ENCODE results near the gene RHOBTB1. TPM values are rescaled to one million over a fixed set of nuclear protein-coding genes. Genes with fewer than 3 reads are reported as not detected.

RHOBTB1 gene
- total RNA-seq, 1 experiment from 2014 or later: 2.5 TPM

DNA sequence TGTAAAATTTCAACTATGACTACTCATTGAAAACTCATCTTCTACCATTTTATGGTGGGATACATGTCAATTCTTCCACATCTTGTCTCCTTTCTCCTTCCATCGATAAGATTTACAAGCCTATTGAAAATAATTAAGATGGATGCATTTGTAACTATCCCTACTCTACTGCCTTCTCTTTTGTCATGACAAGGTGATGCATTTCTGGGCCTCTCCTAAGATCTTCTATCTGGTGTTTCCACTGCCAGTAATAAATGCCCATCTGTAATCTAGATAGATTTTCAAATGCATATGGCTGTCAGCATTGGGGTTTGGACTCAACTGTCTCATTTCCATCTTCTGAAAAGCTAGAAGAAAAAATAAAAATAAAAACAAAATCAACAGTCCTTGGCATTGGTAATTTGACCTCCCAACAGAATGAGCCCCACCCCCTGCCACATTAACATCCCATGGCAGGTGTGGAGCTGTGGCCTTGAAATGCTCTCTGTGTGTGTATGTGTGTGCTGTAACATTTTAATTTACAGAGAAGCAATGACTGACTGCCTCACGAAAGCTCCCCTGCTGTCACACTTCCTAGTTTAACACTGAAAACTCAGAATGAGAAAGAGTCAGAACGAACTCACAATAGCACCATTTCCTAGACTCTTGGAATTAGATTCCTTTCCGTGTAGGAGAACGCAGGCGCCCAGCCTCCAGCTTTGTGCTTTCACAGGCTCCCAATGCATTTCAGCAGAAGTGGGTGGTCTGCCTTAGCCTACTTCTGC lies 74.2 kb downstream of the RHOBTB1 start:
- H3K4ac ChIP-seq (ENCODE audit: low read depth, low read length): no peak overlapping the region
- no peak overlapping the region for H2BK20ac ChIP-seq (ENCODE audit: low read depth, low read length, poor library complexity, severe bottlenecking)
- no peak overlapping the region for H3K56ac ChIP-seq (ENCODE audit: insufficient read length, low read depth, low read length)
- Mint-ChIP-seq H3K4me3 (no peak overlapping the region), H3K27ac (peak overlapping the region in 2 of 3 experiments; percentile 73 to 79; a peak in 2 of 7 replicates), H3K27me3 (ENCODE audit: low read depth) (no peaks in the 10 kb centered on the region), H3K9me3 (no peaks in the 10 kb centered on the region), H3K4me1 (peaks cover 24 to 29% of the 10 kb centered on the region in 2 experiments), H3K36me3 (ENCODE audit: insufficient read depth in 1 of 3, low read depth in 3 of 3) (peaks cover 0 to 5% (median 3%) of the 10 kb centered on the region in 3 experiments; a peak in 2 of 7 replicates)
- no peak overlapping the region for H2BK120ac ChIP-seq (ENCODE audit: low read depth, low read length, poor library complexity, severe bottlenecking)
- no peak overlapping the region for H3K27ac ChIP-seq (ENCODE audit: insufficient read length, low read depth, low read length)
- H3K23me2 ChIP-seq (ENCODE audit: insufficient read length, low read depth, low read length, poor library complexity, severe bottlenecking): no peaks in the 10 kb centered on the region
- no CpG with 5 or more reads among the region's 6 CpGs for WGBS (ENCODE audit: extremely low coverage, insufficient read length, low lambda C conversion rate)
- no peak overlapping the region for H2BK5ac ChIP-seq (ENCODE audit: insufficient read length, low read length)
- no peak overlapping the region for H4K91ac ChIP-seq (ENCODE audit: insufficient read length, low read depth, low read length)
- H3K9me3 ChIP-seq (ENCODE audit: control insufficient read depth, low read depth, low read length): no peaks in the 10 kb centered on the region
- H3K4me2 ChIP-seq (ENCODE audit: insufficient read depth, insufficient read length, low read length): no peak overlapping the region
- H3K18ac ChIP-seq (ENCODE audit: insufficient read length, low read depth, low read length): no peak overlapping the region
- H3K79me1 ChIP-seq (ENCODE audit: insufficient read depth, low read depth, low read length, poor library complexity, severe bottlenecking): no peaks in the 10 kb centered on the region
- no peaks in the 10 kb centered on the region for H3K27me3 ChIP-seq (ENCODE audit: insufficient read depth, low read length)
- H2BK12ac ChIP-seq (ENCODE audit: insufficient read length, low read depth, low read length): no peak overlapping the region
- TF ChIP-seq, protein P1, sequence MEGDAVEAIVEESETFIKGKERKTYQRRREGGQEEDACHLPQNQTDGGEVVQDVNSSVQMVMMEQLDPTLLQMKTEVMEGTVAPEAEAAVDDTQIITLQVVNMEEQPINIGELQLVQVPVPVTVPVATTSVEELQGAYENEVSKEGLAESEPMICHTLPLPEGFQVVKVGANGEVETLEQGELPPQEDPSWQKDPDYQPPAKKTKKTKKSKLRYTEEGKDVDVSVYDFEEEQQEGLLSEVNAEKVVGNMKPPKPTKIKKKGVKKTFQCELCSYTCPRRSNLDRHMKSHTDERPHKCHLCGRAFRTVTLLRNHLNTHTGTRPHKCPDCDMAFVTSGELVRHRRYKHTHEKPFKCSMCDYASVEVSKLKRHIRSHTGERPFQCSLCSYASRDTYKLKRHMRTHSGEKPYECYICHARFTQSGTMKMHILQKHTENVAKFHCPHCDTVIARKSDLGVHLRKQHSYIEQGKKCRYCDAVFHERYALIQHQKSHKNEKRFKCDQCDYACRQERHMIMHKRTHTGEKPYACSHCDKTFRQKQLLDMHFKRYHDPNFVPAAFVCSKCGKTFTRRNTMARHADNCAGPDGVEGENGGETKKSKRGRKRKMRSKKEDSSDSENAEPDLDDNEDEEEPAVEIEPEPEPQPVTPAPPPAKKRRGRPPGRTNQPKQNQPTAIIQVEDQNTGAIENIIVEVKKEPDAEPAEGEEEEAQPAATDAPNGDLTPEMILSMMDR (conservative IDR thresholded peaks at IDR 0.05): no peak
- H3K4me1 ChIP-seq (ENCODE audit: insufficient read depth, low read length): peaks cover 2% of the 10 kb centered on the region
- H3K9ac ChIP-seq (ENCODE audit: extremely low read depth, insufficient read length, low read length): no peak overlapping the region
- no peak overlapping the region for H2BK15ac ChIP-seq (ENCODE audit: low read depth, low read length)
- H3K79me2 ChIP-seq (ENCODE audit: insufficient read depth, low read length): no peaks in the 10 kb centered on the region
- H3K14ac ChIP-seq (ENCODE audit: insufficient read depth, low read length): no peak overlapping the region
- H2AFZ ChIP-seq (ENCODE audit: low read length): no peak overlapping the region
- no peak overlapping the region for H4K8ac ChIP-seq (replicated peaks; ENCODE audit: insufficient read length, low read depth, low read length)
- H4K5ac ChIP-seq (ENCODE audit: insufficient read length, low read depth, low read length): no peak overlapping the region
- no peak overlapping the region for H3T11ph ChIP-seq (ENCODE audit: low read length)
- H3K23ac ChIP-seq (ENCODE audit: insufficient read length, low read depth, low read length): no peak overlapping the region
- no peak for DNase-seq
- H4K20me1 ChIP-seq (ENCODE audit: control insufficient read depth, insufficient read depth, insufficient read length): no peaks in the 10 kb centered on the region
- no peak overlapping the region for H2AK5ac ChIP-seq (ENCODE audit: insufficient read length, low read length)

Measured in H9 (cell line).